CD4-positive, alpha-beta memory T cell (primary cell): ENCODE measurements around the gene BTF3L4. TPM values are rescaled to one million over a fixed set of nuclear protein-coding genes. Genes with fewer than 3 reads are reported as not detected.

Source experiments
- CTCF ChIA-PET: fragments of 350-600 bp; sonication (Branson Sonifier 250); formaldehyde crosslinking; loops from one replicate; lab custom pipeline; 2021; ENCODE audit warnings: inconsistent platforms; ENCODE audit not compliant: partially characterized antibody; lab: Charles Lee
- POLR2A ChIA-PET: fragments of 350-600 bp; sonication (Branson Sonifier 250); formaldehyde crosslinking; loops from one replicate; lab custom pipeline; 2021; ENCODE audit not compliant: partially characterized antibody; lab: Charles Lee
- DNase-seq, 5 donors: peaks; one replicate each; pipeline versions ENCODE4 v3.0.0 to v3.0.0-alpha.2; 2020 to 2022; ENCODE audit warnings: mixed read lengths in 1 of 5
- H3K27ac ChIP-seq: one replicate; pipeline ENCODE4 v1.7.0; 2013; ENCODE audit warnings: low read depth, low read length
- H3K27me3 ChIP-seq: 2 replicates; pipeline ENCODE4 v1.7.0; 2013; ENCODE audit warnings: mild to moderate bottlenecking, low read length, moderate library complexity; ENCODE audit not compliant: insufficient read depth
- H3K36me3 ChIP-seq: 2 replicates; pipeline ENCODE4 v1.7.0; 2013; ENCODE audit warnings: mild to moderate bottlenecking, low read length, moderate library complexity; ENCODE audit not compliant: insufficient read depth
- H3K4me1 ChIP-seq: 2 replicates; pipeline ENCODE4 v1.7.0; 2013; ENCODE audit warnings: mild to moderate bottlenecking, low read length, moderate library complexity; ENCODE audit not compliant: insufficient read depth
- H3K4me3 ChIP-seq, 2 donors: one replicate each; pipeline ENCODE4 v1.7.0; 2013; ENCODE audit warnings: low read length in 2 of 2, mild to moderate bottlenecking in 1 of 2
- H3K9me3 ChIP-seq, 2 donors: one replicate each; pipeline ENCODE4 v1.7.0; 2013; ENCODE audit warnings: low read length in 2 of 2, control low read depth in 1 of 2; ENCODE audit not compliant: control insufficient read depth in 1 of 2
- H3K27ac Mint-ChIP-seq, 7 donors: one replicate each; pipeline ENCODE4 v1.8.0; 2020 to 2021; ENCODE audit warnings: mixed read lengths in 7 of 7, mild to moderate bottlenecking in 6 of 7, inconsistent platforms in 3 of 7, moderate library complexity in 3 of 7
- H3K27me3 Mint-ChIP-seq, 2 donors: one replicate each; pipeline ENCODE4 v1.8.0; 2020 to 2021; ENCODE audit warnings: mixed read lengths in 2 of 2
- H3K36me3 Mint-ChIP-seq, 2 donors: one replicate each; pipeline ENCODE4 v1.8.0; 2020 to 2021; ENCODE audit warnings: mixed read lengths in 2 of 2, inconsistent platforms in 1 of 2, mild to moderate bottlenecking in 1 of 2
- H3K4me1 Mint-ChIP-seq, 4 donors: one replicate each; pipeline ENCODE4 v1.8.0; 2020 to 2021; ENCODE audit warnings: mixed read lengths in 4 of 4, mild to moderate bottlenecking in 1 of 4
- H3K4me3 Mint-ChIP-seq, 8 donors: one replicate each; pipeline ENCODE4 v1.8.0; 2020 to 2021; ENCODE audit warnings: mixed read lengths in 8 of 8, mild to moderate bottlenecking in 7 of 8, moderate library complexity in 6 of 8, inconsistent platforms in 3 of 8
- H3K9me3 Mint-ChIP-seq, 8 donors: one replicate each; pipeline ENCODE4 v1.8.0; 2020 to 2021; ENCODE audit warnings: mixed read lengths in 8 of 8, mild to moderate bottlenecking in 5 of 8, inconsistent platforms in 3 of 8, moderate library complexity in 1 of 8
- intact Hi-C: fragments of 100-400 bp; cut with micrococcal nuclease; formaldehyde crosslinking; loops from one replicate; pipeline ENCODE4 v1.15.1; 2023
- polyA plus RNA-seq, 2 donors: library from polyadenylated mRNA; unstranded; fragments of 300-500 nt; fragmentation: Illumina TruSeq; gene quantifications; one replicate each; pipeline ENCODE4 v1.2.3, GENCODE V29; 2021
- total RNA-seq, 2 experiments: library from RNA; stranded (reverse); gene quantifications; one replicate each; pipeline ENCODE4 v1.2.3, GENCODE V29; 2021

BTF3L4 gene
- total and polyA plus RNA-seq, 4 experiments from 2014 or later: 30.4 to 91.2 (median 47.6) TPM

DNA sequence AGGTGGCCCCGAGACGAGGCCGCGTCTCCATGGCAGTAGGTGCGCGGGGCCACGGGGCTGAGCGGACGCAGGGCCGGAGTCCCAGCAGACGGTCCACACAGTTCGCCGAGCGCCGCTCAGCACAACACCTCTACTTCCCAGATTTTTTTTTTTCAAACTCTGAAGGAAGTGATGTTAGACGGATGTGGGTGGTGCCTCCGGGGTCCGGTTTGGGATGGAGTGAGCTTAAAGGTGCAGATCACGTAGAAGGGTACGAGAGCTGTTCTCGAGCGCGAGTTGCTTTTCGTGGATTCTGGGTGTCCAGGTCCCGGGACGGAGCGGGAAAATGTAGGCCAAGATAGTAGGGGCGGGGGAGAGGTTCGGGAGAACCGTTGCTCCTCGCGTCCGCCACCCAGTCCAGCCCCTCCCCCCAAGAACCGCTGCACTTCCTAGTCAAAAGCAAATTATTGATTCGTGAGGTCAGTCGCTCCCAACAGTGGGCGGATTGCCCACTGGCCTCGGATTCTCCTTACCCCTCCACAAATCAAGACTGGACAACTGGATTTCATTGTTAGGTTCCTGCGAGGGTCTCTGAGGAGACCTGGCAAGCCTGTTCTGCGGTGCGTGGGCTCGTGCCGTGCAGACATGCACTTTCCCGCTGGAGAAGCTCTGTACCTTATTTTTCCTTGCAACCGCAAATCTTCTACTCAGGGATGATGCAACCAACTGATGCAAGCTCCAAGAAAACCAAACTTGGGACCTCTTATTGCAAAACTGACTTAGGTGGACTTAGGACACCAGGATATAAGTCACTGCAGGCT, 829 bp upstream of the BTF3L4 start, which contains the start of gene TXNDC12:
TXNDC12 (minus strand) TSS at position 126 of the 800 bp plus-strand sequence; CDS start at position 31, 95 bp downstream.
- intact Hi-C loops: loop anchor here (2.0 kb wide), 1 partner anchor 86 kb away; no protein-coding TSS in a partner anchor
- Mint-ChIP-seq H3K9me3 (peaks cover 0 to 4% (median 0%) of the 10 kb centered on the region in 8 donors), H3K4me1 (peaks cover 37 to 72% (median 54%) of the 10 kb centered on the region in 4 donors), H3K36me3 (peaks cover 5 to 41% of the 10 kb centered on the region in 2 donors), H3K4me3 (peak within 1 kb of the TSS; percentile 98 to 100 (median 98)), H3K27me3 (no peaks in the 10 kb centered on the region), H3K27ac (peak within 1 kb of the TSS; percentile 84 to 98 (median 96))
- Histone ChIP-seq H3K4me1 (peaks cover 50% of the 10 kb centered on the region), H3K27me3 (no peaks in the 10 kb centered on the region), H3K9me3 (no peaks in the 10 kb centered on the region), H3K27ac (peak within 1 kb of the TSS; percentile 88), H3K36me3 (peaks cover 7% of the 10 kb centered on the region), H3K4me3 (peak within 1 kb of the TSS; percentile 81 to 92)
- POLR2A ChIA-PET: interaction anchor here (0.7 to 5.3 kb wide), 8 partner anchors 11 to 819 kb away, joined by 3 to 67 read pairs (median 4); partner anchors contain the start of genes CC2D1B, KTI12, RNF11 and TUT4
- DNase-seq: peak; percentile 58 to 73 (median 66)
- CTCF ChIA-PET: no interaction called here

DNA sequence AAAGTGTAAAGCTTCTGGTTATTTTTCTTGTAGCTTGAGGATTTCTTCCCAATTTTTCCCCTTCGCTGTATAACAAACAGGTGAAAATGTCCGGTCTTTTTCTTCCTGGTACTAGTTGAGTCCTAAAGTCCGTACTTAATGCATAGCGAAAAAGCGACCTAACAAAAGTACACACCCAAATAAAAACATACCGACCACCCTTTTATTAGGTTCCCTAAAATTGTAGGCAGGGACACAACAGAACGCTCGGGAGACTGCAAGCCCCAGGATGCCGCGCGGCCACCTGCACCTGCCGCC, 281 bp upstream of the BTF3L4 start:
- Histone ChIP-seq H3K4me1 (peaks cover 55% of the 10 kb centered on the region), H3K27ac (peak overlapping the region; percentile 88), H3K4me3 (peak overlapping the region; percentile 81 to 92), H3K27me3 (no peaks in the 10 kb centered on the region), H3K9me3 (no peaks in the 10 kb centered on the region), H3K36me3 (peaks cover 12% of the 10 kb centered on the region)
- H3K9me3 Mint-ChIP-seq: peaks cover 0 to 4% (median 0%) of the 10 kb centered on the region in 8 donors
- ChIA-PET CTCF (interaction anchor here (1.2 kb wide), 1 partner anchor 9 kb away, joined by 7 read pairs; no protein-coding TSS in a partner anchor), POLR2A (interaction anchor here (0.7 to 5.3 kb wide), 9 partner anchors 11 to 820 kb away, joined by 3 to 67 read pairs (median 4); partner anchors contain the start of genes CC2D1B, KTI12, RNF11 and TUT4)
- H3K27me3 Mint-ChIP-seq: no peaks in the 10 kb centered on the region
- intact Hi-C loops: loop anchor here (1.0 to 2.0 kb wide), 4 partner anchors 23 to 310 kb away; partner anchors contain the start of genes CC2D1B and KTI12
- peak overlapping the region; percentile 98 to 100 (median 98) for H3K4me3 Mint-ChIP-seq
- H3K4me1 Mint-ChIP-seq: peaks cover 38 to 74% (median 56%) of the 10 kb centered on the region in 4 donors
- H3K36me3 Mint-ChIP-seq: peaks cover 11 to 46% of the 10 kb centered on the region in 2 donors
- DNase-seq: no peak
- peak overlapping the region; percentile 84 to 97 (median 96) for H3K27ac Mint-ChIP-seq

DNA sequence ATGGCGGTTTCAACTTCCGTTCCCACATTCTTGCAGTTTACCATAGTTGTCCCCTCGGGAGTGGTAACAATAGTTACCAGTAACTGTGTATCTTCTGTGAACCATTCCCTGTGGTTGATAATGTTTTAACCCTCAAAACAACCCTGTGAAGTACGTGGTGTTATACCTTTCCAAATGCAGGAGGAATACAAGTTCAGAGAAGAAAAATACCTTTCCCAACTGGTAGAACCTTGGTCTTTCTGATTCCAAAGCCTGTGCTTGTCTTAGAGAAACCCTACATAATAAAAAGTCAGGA, 789 bp downstream of the BTF3L4 start:
- Histone ChIP-seq H3K9me3 (no peaks in the 10 kb centered on the region), H3K4me1 (peaks cover 56% of the 10 kb centered on the region), H3K27me3 (no peaks in the 10 kb centered on the region), H3K27ac (peak overlapping the region; percentile 88), H3K36me3 (peaks cover 15% of the 10 kb centered on the region), H3K4me3 (peak overlapping the region; percentile 81 to 87)
- intact Hi-C loops: loop anchor here (1.0 kb wide), 3 partner anchors 24 to 309 kb away; partner anchors contain the start of genes CC2D1B and KTI12
- Mint-ChIP-seq H3K4me1 (peaks cover 36 to 72% (median 56%) of the 10 kb centered on the region in 4 donors), H3K27me3 (no peaks in the 10 kb centered on the region), H3K4me3 (peak overlapping the region; percentile 98 to 100 (median 98)), H3K27ac (peak overlapping the region; percentile 84 to 97 (median 96)), H3K9me3 (peaks cover 0 to 4% (median 0%) of the 10 kb centered on the region in 8 donors), H3K36me3 (peaks cover 14 to 49% of the 10 kb centered on the region in 2 donors)
- ChIA-PET POLR2A (interaction anchor here (0.6 to 5.3 kb wide), 8 partner anchors 15 to 581 kb away, joined by 3 to 67 read pairs (median 4); partner anchors contain the start of genes KTI12, ORC1, PRPF38A and TUT4), CTCF (interaction anchor here (1.2 kb wide), 1 partner anchor 8 kb away, joined by 7 read pairs; no protein-coding TSS in a partner anchor)
- DNase-seq: no peak

DNA sequence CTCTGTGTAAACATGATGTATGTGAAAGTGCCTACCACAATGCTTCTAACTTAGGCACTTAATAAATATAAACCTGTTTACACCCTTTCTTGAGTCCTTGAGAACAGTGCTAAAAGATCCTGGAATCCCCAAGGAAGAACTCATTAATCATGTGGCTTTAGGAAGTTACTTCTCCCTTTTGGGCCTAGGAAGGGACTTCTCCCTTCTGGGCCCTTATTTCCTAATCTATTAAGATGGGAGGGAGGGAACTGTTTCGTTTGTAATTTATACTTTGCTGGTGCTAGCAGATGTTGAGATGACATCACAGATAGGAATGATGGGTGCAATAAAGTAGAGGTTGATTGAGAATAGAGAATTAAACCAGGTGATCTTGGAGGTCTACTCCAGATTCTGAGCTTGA, 1.2 kb downstream of the BTF3L4 start:
- H3K27me3 ChIP-seq: no peaks in the 10 kb centered on the region
- ChIA-PET CTCF (no interaction called here), POLR2A (interaction anchor here (0.6 to 5.3 kb wide), 4 partner anchors 14 to 496 kb away, joined by 3 to 67 read pairs (median 5); partner anchors contain the start of genes KTI12, ORC1, PRPF38A and TUT4)
- DNase-seq: no peak
- peak overlapping the region; percentile 88 for H3K27ac ChIP-seq
- peaks cover 56% of the 10 kb centered on the region for H3K4me1 ChIP-seq
- peak overlapping the region; percentile 81 to 87 for H3K4me3 ChIP-seq
- Mint-ChIP-seq H3K4me3 (peak overlapping the region; percentile 98 to 100 (median 98)), H3K27me3 (no peaks in the 10 kb centered on the region), H3K27ac (peak overlapping the region; percentile 84 to 97 (median 96)), H3K4me1 (peaks cover 36 to 72% (median 54%) of the 10 kb centered on the region in 4 donors), H3K9me3 (peaks cover 0 to 4% (median 0%) of the 10 kb centered on the region in 8 donors), H3K36me3 (peaks cover 14 to 46% of the 10 kb centered on the region in 2 donors)
- H3K36me3 ChIP-seq: peaks cover 15% of the 10 kb centered on the region
- intact Hi-C loops: no loop called here
- no peaks in the 10 kb centered on the region for H3K9me3 ChIP-seq

DNA sequence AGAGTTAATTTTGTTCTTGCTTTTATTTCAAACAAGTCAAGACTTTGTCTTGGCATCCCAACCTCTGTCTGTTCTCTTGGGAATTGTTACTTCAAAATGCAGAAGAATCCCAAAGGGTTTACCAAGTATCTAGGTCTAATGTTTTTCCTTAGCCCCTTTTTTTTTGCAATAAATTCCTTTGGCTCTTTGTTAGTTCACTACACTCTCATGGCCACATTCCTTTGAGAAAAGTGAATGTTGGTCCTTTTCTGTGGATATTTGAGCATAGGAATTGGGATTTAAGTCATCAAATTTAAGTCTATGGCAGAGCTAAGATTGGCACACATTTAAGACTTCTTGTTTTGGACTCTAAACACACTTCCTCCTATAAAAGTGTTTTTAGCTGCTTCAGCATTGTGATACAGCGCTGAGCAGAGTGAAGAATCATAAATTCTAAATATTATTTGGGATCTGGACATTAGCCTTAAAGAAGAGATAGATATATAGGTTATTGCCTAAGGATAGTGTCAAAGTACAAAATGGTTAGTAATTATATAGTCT, 1.9 kb downstream of the BTF3L4 start:
- peaks cover 17% of the 10 kb centered on the region for H3K36me3 ChIP-seq
- no peak for DNase-seq
- no peak overlapping the region for H3K4me3 ChIP-seq
- Mint-ChIP-seq H3K36me3 (peaks cover 14 to 48% of the 10 kb centered on the region in 2 donors), H3K9me3 (peaks cover 0 to 4% (median 0%) of the 10 kb centered on the region in 8 donors), H3K4me1 (peaks cover 40 to 70% (median 53%) of the 10 kb centered on the region in 4 donors), H3K4me3 (peak overlapping the region; percentile 98 to 100 (median 98)), H3K27me3 (no peaks in the 10 kb centered on the region), H3K27ac (peak overlapping the region in 5 of 7 donors; percentile 4 to 97 (median 84))
- no peaks in the 10 kb centered on the region for H3K27me3 ChIP-seq
- POLR2A ChIA-PET: interaction anchor here (1.1 to 5.3 kb wide), 2 partner anchors 9 to 25 kb away, joined by 4 to 67 read pairs; partner anchors contain the start of gene KTI12
- H3K27ac ChIP-seq: peak overlapping the region; percentile 88
- intact Hi-C loops: no loop called here
- no peaks in the 10 kb centered on the region for H3K9me3 ChIP-seq
- H3K4me1 ChIP-seq: peaks cover 56% of the 10 kb centered on the region
- CTCF ChIA-PET: interaction anchor here (1.6 kb wide), 1 partner anchor 14 kb away, joined by 4 read pairs; no protein-coding TSS in a partner anchor

DNA sequence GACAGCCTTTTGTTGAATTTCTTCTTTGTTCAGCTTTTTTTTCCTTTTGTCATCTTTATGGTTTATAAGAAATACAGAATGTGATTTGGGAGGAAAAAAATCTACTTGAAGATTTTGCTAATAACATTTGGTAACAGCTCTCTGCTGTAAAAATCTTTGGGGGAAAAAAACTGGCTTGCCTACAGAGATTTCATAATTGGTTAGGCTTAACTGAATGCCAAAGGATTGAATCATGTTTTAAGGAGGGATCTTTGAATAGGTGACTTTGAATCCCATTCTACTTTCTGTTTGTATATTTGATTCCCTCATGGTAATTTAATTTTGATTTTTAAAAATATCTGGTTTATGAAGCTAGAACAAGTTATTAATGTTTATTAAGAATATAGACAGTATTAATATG, 3.2 kb downstream of the BTF3L4 start:
- Histone ChIP-seq H3K36me3 (peaks cover 27% of the 10 kb centered on the region), H3K4me1 (peaks cover 45% of the 10 kb centered on the region)
- H3K27ac Mint-ChIP-seq: peak overlapping the region in 1 of 7 donors; percentile 53

More for the DNA sequence above, 3.2 kb downstream of the BTF3L4 start:
- Histone ChIP-seq H3K9me3 (no peaks in the 10 kb centered on the region), H3K27ac (no peak overlapping the region), H3K27me3 (no peaks in the 10 kb centered on the region), H3K4me3 (no peak overlapping the region)
- no peak for DNase-seq
- H3K4me3 Mint-ChIP-seq: peak overlapping the region in 2 of 8 donors; percentile 18 to 63
- peaks cover 38 to 73% (median 51%) of the 10 kb centered on the region in 4 donors for H3K4me1 Mint-ChIP-seq
- H3K27me3 Mint-ChIP-seq: no peaks in the 10 kb centered on the region
- ChIA-PET POLR2A (no interaction called here), CTCF (interaction anchor here (1.6 kb wide), 1 partner anchor 13 kb away, joined by 4 read pairs; no protein-coding TSS in a partner anchor)
- H3K36me3 Mint-ChIP-seq: peaks cover 15 to 60% of the 10 kb centered on the region in 2 donors
- intact Hi-C loops: no loop called here
- peaks cover 0 to 4% (median 0%) of the 10 kb centered on the region in 8 donors for H3K9me3 Mint-ChIP-seq
